Lung microvascular endothelial cell (primary cell): ENCODE data around the gene POLR3B. TPM values are rescaled to one million over a fixed set of nuclear protein-coding genes. Genes with fewer than 3 reads are reported as not detected.

Source experiments
- DNase-seq, 2 donors: peaks; one replicate each; pipeline versions ENCODE4 v3.0.0 to v3.0.0-alpha.2; 2010; ENCODE audit warnings: low read depth in 2 of 2
- total RNA-seq: library from RNA; depleted of rRNA; stranded (reverse); fragments of >200 nt; gene quantifications from 2 replicates; pipeline ENCODE4 v1.2.1, GENCODE V29; 2014

Gene POLR3B
- total RNA-seq, 1 donor from 2014 or later = 6.5 TPM

- no peak for DNase-seq
These were observed 193.9 kb downstream of the POLR3B start for GRCh38 chr12:106551410-106551809.

GRCh38 chr12:106552228-106552627 is 194.7 kb downstream of the POLR3B start:
- DNase-seq = no peak

Other genes with a start within 250 kb of the POLR3B start
- gene NUAK1, start 218.8 kb upstream of the POLR3B start, total RNA-seq = 21.4 and 32.5 TPM in 2 replicates
- gene CKAP4, start 109.7 kb upstream of the POLR3B start, total RNA-seq = 35.9 and 41.0 TPM in 2 replicates
- gene TCP11L2, start 55.0 kb upstream of the POLR3B start, total RNA-seq = 42.7 and 59.1 TPM in 2 replicates
- not detected in 2 replicates for gene RFX4, start 225.3 kb downstream of the POLR3B start, total RNA-seq